Measurements from ENCODE around the gene ARHGAP23. TPM values are rescaled to one million over a fixed set of nuclear protein-coding genes. Genes with fewer than 3 reads are reported as not detected.

ARHGAP23 gene
- total and polyA plus RNA-seq, 10 of the 15 experiments (the other 5 are each of a cell fraction or from before 2014, with no cell fraction given): 0.23 to 5.8 (median 2.1) TPM

DNA sequence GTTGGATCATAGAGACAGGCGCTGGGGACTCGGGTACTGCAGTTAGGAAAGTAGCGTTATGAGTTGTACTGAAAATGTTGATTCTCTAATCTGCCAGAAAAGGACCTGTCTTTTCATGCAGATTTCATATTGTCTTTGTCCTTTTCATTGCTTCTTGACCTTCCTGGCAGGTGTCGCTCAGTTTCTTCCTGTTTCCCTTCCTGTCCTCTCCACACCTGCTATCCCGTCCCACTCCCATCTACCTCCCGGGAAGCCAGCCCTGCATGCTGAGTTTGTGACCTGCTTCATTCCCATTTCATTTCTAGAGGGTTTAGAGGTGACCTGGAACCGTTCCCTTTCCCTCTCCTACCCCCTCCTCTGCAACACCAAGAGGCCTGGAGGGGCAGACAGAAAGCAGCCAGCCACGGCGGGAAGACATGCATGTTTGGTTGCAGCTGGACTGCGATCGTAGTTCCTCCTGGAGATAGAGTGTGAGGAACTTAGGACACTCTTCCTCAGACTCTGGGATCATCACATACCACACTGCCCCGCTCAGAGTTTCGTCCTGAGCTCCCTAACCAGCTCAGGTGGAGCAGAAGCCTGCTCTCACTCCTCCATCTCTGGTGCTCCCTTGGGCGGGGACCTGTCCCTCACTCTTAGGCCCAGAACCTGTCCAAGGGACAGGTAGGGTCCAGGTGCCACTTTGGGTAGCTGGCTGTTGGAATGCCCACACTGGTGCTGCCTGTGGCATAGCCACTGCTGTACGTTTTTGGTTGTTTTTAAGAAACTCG lies 23.9 kb upstream of the ARHGAP23 start:
- in situ Hi-C loops (cut with MboI): no loop called here
- TF ChIP-seq SIN3A (IDR thresholded peaks at IDR 0.05; ENCODE audit: low read depth, low read length) (no peak), SMAD5 (IDR thresholded peaks at IDR 0.05; ENCODE audit: low read depth) (no peak), HCFC1 (IDR thresholded peaks at IDR 0.05; ENCODE audit: low read length) (no peak)
- TF ChIP-seq, protein P1, sequence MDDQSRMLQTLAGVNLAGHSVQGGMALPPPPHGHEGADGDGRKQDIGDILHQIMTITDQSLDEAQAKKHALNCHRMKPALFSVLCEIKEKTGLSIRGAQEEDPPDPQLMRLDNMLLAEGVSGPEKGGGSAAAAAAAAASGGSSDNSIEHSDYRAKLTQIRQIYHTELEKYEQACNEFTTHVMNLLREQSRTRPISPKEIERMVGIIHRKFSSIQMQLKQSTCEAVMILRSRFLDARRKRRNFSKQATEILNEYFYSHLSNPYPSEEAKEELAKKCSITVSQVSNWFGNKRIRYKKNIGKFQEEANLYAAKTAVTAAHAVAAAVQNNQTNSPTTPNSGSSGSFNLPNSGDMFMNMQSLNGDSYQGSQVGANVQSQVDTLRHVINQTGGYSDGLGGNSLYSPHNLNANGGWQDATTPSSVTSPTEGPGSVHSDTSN (IDR thresholded peaks at IDR 0.05; ENCODE audit: insufficient replicate concordance, low read depth, low read length): no peak
- TF ChIP-seq, protein P2, sequence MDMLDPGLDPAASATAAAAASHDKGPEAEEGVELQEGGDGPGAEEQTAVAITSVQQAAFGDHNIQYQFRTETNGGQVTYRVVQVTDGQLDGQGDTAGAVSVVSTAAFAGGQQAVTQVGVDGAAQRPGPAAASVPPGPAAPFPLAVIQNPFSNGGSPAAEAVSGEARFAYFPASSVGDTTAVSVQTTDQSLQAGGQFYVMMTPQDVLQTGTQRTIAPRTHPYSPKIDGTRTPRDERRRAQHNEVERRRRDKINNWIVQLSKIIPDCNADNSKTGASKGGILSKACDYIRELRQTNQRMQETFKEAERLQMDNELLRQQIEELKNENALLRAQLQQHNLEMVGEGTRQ (IDR thresholded peaks at IDR 0.05; ENCODE audit: borderline replicate concordance, low read depth, low read length): no peak
- WGBS (ENCODE audit: insufficient coverage, insufficient replicate concordance, low lambda C conversion rate, missing lambda C conversion rate): 81% methylated on average over 16 of the region's 16 CpGs
- Histone ChIP-seq H3K4me2 (ENCODE audit: control insufficient read depth, insufficient read depth) (no peak overlapping the region), H3K9ac (ENCODE audit: control insufficient read depth, insufficient read depth, low read length) (no peak overlapping the region), H3K4me3 (no peak overlapping the region), H2AFZ (ENCODE audit: control insufficient read depth, low read depth, low read length) (no peak overlapping the region), H3K79me2 (ENCODE audit: control insufficient read depth, insufficient read depth, low read length) (no peaks in the 10 kb centered on the region), H3K36me3 (ENCODE audit: control insufficient read depth in 2 of 2, insufficient read depth in 2 of 2, low read length in 1 of 2) (peaks cover 3 to 6% of the 10 kb centered on the region in 2 experiments; a peak in 3 of 4 replicates), H3K27ac (ENCODE audit: control insufficient read depth, insufficient read depth) (no peak overlapping the region), H3K9me3 (replicated peaks; ENCODE audit: control insufficient read depth, insufficient read depth, low read length) (no peaks in the 10 kb centered on the region), H3K27me3 (replicated peaks in 1 of 2; ENCODE audit: control insufficient read depth in 2 of 2, insufficient read depth in 2 of 2, low read length in 1 of 2) (no peaks in the 10 kb centered on the region), H3K4me1 (ENCODE audit: control insufficient read depth, insufficient read depth, low read length) (no peaks in the 10 kb centered on the region), H4K20me1 (ENCODE audit: control insufficient read depth, insufficient read depth) (no peaks in the 10 kb centered on the region)
- SMC1A ChIA-PET (ENCODE audit: uncharacterized antibody, unreplicated experiment): interaction anchor here (1.0 kb wide), 1 partner anchor 56 kb away, joined by 4 read pairs; no protein-coding TSS in a partner anchor
- intact Hi-C loops (cut with micrococcal nuclease; ENCODE audit: unreplicated experiment): no loop called here
- RAD21 ChIA-PET (ENCODE audit: unreplicated experiment): no interaction called here
- DNase-seq (ENCODE audit: low read depth, low spot score) (no peak), ATAC-seq (no peak), FAIRE-seq (no peak)
- POLR2A ChIA-PET: interaction anchor here (1.2 kb wide), 1 partner anchor 51 kb away, joined by 3 read pairs; no protein-coding TSS in a partner anchor
- BruUV-seq (replicated peaks): no TSS peak
- CTCF ChIA-PET: interaction anchor here (1.3 to 3.5 kb wide), 4 partner anchors 10 to 55 kb away, joined by 3 to 20 read pairs (median 9); partner anchors contain the start of gene SOCS7
